Panc1 (cell line): ENCODE results near the gene PNLIPRP1. TPM values are rescaled to one million over a fixed set of nuclear protein-coding genes. Genes with fewer than 3 reads are reported as not detected.
A peak's percentile ranks its signal among the peaks of the same experiment; 100 is the strongest.

Experiments used
- ATAC-seq: fragments of 200-7000 bp; cut with Tn5 transposase; 2 replicates; pipeline ENCODE4 v1.9.1; 2020; ENCODE audit warnings: mild to moderate bottlenecking, moderate library complexity
- BruUV-seq: library from RNA; stranded (reverse); fragments of 400-500 nt; replicated peaks from 2 replicates; lab custom pipeline; 2021; lab: Mats Ljungman, UMichigan
- CTCF ChIA-PET: fragments of 300-600 bp; sonication (Branson Sonifier 250); formaldehyde crosslinking; loops from one replicate; lab custom pipeline; 2022; ENCODE audit warnings: antibody characterized with exemption; lab: Charles Lee
- POLR2A ChIA-PET: fragments of 300-600 bp; sonication (Branson Sonifier 250); formaldehyde crosslinking; loops from one replicate; lab custom pipeline; 2022; ENCODE audit warnings: antibody characterized with exemption; lab: Charles Lee
- DNase-seq: peaks from one replicate; pipeline ENCODE4 v3.0.0-alpha.2; 2010; ENCODE audit warnings: low read depth, low spot score
- H3K27ac ChIP-seq: 2 replicates; pipeline ENCODE4 v1.5.1; 2011; ENCODE audit warnings: mild to moderate bottlenecking, low read length, inconsistent platforms
- H3K27me3 ChIP-seq: fragments of 200-500 bp; sonication (Bioruptor generic); 2 replicates; pipeline ENCODE4 v1.6.0; 2014; ENCODE audit warnings: low read length, inconsistent platforms; ENCODE audit not compliant: control insufficient read depth, insufficient read depth
- H3K36me3 ChIP-seq: fragments of 200-500 bp; sonication (Bioruptor generic); 2 replicates; pipeline ENCODE4 v1.5.1; 2014; ENCODE audit warnings: inconsistent platforms, mild to moderate bottlenecking, low read length, moderate library complexity; ENCODE audit not compliant: control insufficient read depth, insufficient read depth
- H3K4me1 ChIP-seq: 2 replicates; pipeline ENCODE4 v1.5.1; 2011; ENCODE audit warnings: inconsistent platforms, mild to moderate bottlenecking, low read length, moderate library complexity; ENCODE audit not compliant: control insufficient read depth, insufficient read depth
- H3K4me3 ChIP-seq, 2 experiments: 2 replicates each; pipeline ENCODE4 v1.5.1; 2011 to 2012; ENCODE audit warnings: low read depth in 2 of 2, low read length in 2 of 2, mild to moderate bottlenecking in 2 of 2, inconsistent platforms in 1 of 2, moderate library complexity in 1 of 2
- H3K9me3 ChIP-seq: fragments of 200-500 bp; sonication (Bioruptor generic); 2 replicates; pipeline ENCODE4 v1.5.1; 2014; ENCODE audit warnings: low read depth, mild to moderate bottlenecking, inconsistent platforms, low read length, moderate library complexity; ENCODE audit not compliant: control insufficient read depth, insufficient read depth
- CTCF ChIP-seq: fragments of 450-650 bp; IDR thresholded peaks from 2 replicates; pipeline ENCODE4 v1.5.1; 2017; ENCODE audit warnings: mild to moderate bottlenecking
- POLR2AphosphoS5 ChIP-seq: IDR thresholded peaks from 2 replicates; pipeline ENCODE4 v1.6.1; 2012; ENCODE audit warnings: mild to moderate bottlenecking, low read depth, low read length, moderate library complexity
- REST ChIP-seq, 2 experiments: IDR thresholded peaks; 2 replicates each; pipeline ENCODE4 v1.6.1; 2011 to 2012; ENCODE audit warnings: low read depth in 2 of 2, control low read depth in 1 of 2, low read length in 1 of 2, mild to moderate bottlenecking in 1 of 2, moderate library complexity in 1 of 2; ENCODE audit not compliant: insufficient read depth in 1 of 2
- SIN3A ChIP-seq: IDR thresholded peaks from 2 replicates; pipeline ENCODE4 v1.6.1; 2012; ENCODE audit warnings: low read depth, mild to moderate bottlenecking, low read length, moderate library complexity, borderline replicate concordance; ENCODE audit not compliant: insufficient read depth
- TCF7L2 ChIP-seq: IDR thresholded peaks from 2 replicates; pipeline ENCODE4 v1.6.1; 2011; ENCODE audit warnings: mild to moderate bottlenecking, low read depth, low read length, inconsistent platforms
- in situ Hi-C: cut with HindIII; loops from 2 replicates; pipeline ENCODE4 v1.10.0; 2016; ENCODE audit warnings: low sequenced_read_pairs, low pct_unique_long_range_greater_than_20kb
- intact Hi-C: fragments of 100-400 bp; cut with micrococcal nuclease; formaldehyde crosslinking; loops from one replicate; pipeline ENCODE4 v1.10.0; 2022; ENCODE audit not compliant: unreplicated experiment
- total RNA-seq: library from RNA; stranded (reverse); gene quantifications from one replicate; pipeline ENCODE4 v1.2.1, GENCODE V29; 2021; ENCODE audit not compliant: unreplicated experiment

The PNLIPRP1 gene
- total RNA-seq, 1 experiment from 2014 or later: 0.95 TPM

- ATAC-seq: no peak
- DNase-seq: no peak
- in situ Hi-C loops (no loop called here), intact Hi-C loops (no loop called here)
- H3K27ac ChIP-seq: no peak overlapping the region
- H3K36me3 ChIP-seq: no peaks in the 10 kb centered on the region
- H3K4me1 ChIP-seq: no peaks in the 10 kb centered on the region
- ChIA-PET POLR2A (no interaction called here), CTCF (no interaction called here)
- no peak overlapping the region for H3K4me3 ChIP-seq
- TF ChIP-seq SIN3A: no peak
- TF ChIP-seq REST (IDR thresholded peaks at IDR 0.05; ENCODE audit: insufficient read depth in 1 of 2, low read depth in 2 of 2, low read length in 1 of 2): no peak
- no peak for TF ChIP-seq CTCF
- TF ChIP-seq TCF7L2: no peak
- no peaks in the 10 kb centered on the region for H3K9me3 ChIP-seq
- H3K27me3 ChIP-seq: no peaks in the 10 kb centered on the region
- BruUV-seq: no TSS peak
These were observed 16.6 kb downstream of the PNLIPRP1 start for GRCh38 chr10:116607336-116607735.

GRCh38 chr10:116608686-116609594 lies 18.2 kb downstream of the PNLIPRP1 start:
- no TSS peak for BruUV-seq
- Histone ChIP-seq H3K4me3 (no peak overlapping the region), H3K36me3 (no peaks in the 10 kb centered on the region), H3K27me3 (no peaks in the 10 kb centered on the region), H3K27ac (no peak overlapping the region), H3K4me1 (no peaks in the 10 kb centered on the region), H3K9me3 (no peaks in the 10 kb centered on the region)
- DNase-seq (no peak), ATAC-seq (0 out of 2 replicates have a peak, but pooled peaks have one; percentile 26)
- in situ Hi-C loops: no loop called here
- ChIA-PET CTCF (no interaction called here), POLR2A (no interaction called here)
- intact Hi-C loops: no loop called here
- TF ChIP-seq TCF7L2: no peak
- TF ChIP-seq CTCF: no peak
- no peak for TF ChIP-seq REST (IDR thresholded peaks at IDR 0.05; ENCODE audit: insufficient read depth in 1 of 2, low read depth in 2 of 2, low read length in 1 of 2)
- no peak for TF ChIP-seq POLR2AphosphoS5
- no peak for TF ChIP-seq SIN3A
